ENCODE results near the gene LAMC3.

DNA sequence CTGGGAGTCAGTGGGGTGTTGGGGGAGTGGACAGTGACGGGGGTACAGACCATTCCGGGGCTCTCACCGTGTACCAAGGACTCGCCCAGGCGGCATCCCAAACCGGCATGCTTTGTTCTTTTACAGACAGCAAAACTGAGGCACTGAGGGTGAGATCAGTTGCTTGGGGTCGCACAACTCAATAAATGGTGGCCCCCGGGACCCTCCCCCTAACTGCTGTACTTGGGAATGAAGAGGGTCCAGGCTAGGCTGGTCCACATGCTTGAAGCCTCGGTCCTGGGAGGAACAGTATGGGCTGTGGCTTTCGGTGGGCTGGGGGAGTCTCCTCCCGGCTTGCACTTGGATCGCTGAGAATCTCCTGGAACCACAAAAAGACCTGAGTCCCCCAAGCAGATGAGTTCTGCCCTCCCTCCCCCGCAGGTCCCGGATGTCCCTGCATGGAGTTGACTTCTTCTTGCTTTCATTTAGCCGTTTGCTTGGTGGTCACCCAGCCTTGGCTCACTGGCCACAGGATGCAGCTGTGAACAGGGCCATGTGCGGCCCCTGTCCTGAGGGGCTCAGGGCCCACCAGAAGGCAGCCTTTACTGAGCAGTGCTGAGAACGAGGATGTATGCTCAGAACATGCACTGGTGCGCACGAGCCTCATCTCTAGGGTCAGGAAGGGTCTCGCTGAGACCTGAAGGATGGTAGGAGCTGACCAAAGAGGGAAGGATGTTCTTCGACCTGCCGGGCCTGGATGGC is 4.2 kb downstream of the LAMC3 start:
- TF ChIP-seq, protein P1, sequence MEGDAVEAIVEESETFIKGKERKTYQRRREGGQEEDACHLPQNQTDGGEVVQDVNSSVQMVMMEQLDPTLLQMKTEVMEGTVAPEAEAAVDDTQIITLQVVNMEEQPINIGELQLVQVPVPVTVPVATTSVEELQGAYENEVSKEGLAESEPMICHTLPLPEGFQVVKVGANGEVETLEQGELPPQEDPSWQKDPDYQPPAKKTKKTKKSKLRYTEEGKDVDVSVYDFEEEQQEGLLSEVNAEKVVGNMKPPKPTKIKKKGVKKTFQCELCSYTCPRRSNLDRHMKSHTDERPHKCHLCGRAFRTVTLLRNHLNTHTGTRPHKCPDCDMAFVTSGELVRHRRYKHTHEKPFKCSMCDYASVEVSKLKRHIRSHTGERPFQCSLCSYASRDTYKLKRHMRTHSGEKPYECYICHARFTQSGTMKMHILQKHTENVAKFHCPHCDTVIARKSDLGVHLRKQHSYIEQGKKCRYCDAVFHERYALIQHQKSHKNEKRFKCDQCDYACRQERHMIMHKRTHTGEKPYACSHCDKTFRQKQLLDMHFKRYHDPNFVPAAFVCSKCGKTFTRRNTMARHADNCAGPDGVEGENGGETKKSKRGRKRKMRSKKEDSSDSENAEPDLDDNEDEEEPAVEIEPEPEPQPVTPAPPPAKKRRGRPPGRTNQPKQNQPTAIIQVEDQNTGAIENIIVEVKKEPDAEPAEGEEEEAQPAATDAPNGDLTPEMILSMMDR (IDR thresholded peaks at IDR 0.05) = no peak
- TF ChIP-seq POLR2A (IDR thresholded peaks at IDR 0.05) = no peak

Data from right lobe of liver (tissue), 4 donors.